ENCODE data around the gene AVPR2.

The AVPR2 gene

GRCh38 chrX:153885968-153886903, 18.2 kb upstream of the AVPR2 start, which contains the start of gene L1CAM:
TSS of gene L1CAM (minus strand) at chrX:153886173. CDS start at chrX:153875836, 10,337 bp downstream.
- DNase-seq (ENCODE audit: low read depth), result no peak

- DNase-seq (ENCODE audit: low read depth), result no peak
Observed at GRCh38 chrX:153886915-153887314, 17.6 kb upstream of the AVPR2 start.

GRCh38 chrX:153887385-153887784, 17.1 kb upstream of the AVPR2 start:
- no peak for DNase-seq (ENCODE audit: low read depth)

- DNase-seq (ENCODE audit: low read depth), result no peak
Observed at GRCh38 chrX:153888344-153888743, 16.1 kb upstream of the AVPR2 start.

- no peak for DNase-seq (ENCODE audit: low read depth)
Observed at GRCh38 chrX:153889123-153889522, 15.3 kb upstream of the AVPR2 start.

GRCh38 chrX:153897899-153898298, 6.6 kb upstream of the AVPR2 start:
- DNase-seq (ENCODE audit: low read depth), result no peak

GRCh38 chrX:153900831-153901752, 3.4 kb upstream of the AVPR2 start:
- peak; percentile 31 for DNase-seq (ENCODE audit: low read depth)

GRCh38 chrX:153901753-153902140, 2.7 kb upstream of the AVPR2 start:
- DNase-seq (ENCODE audit: low read depth), result no peak

GRCh38 chrX:153902385-153902784, 2.1 kb upstream of the AVPR2 start:
- DNase-seq (ENCODE audit: low read depth), result no peak

GRCh38 chrX:153903238-153903980, 1.1 kb upstream of the AVPR2 start:
- no peak for DNase-seq (ENCODE audit: low read depth)

- no peak for DNase-seq (ENCODE audit: low read depth)
Observed at GRCh38 chrX:153905481-153906095, 1.1 kb downstream of the AVPR2 start.

GRCh38 chrX:153906126-153906917, 1.8 kb downstream of the AVPR2 start:
- no peak for DNase-seq (ENCODE audit: low read depth)

- DNase-seq (ENCODE audit: low read depth), result no peak
Observed at GRCh38 chrX:153907456-153907855, 3.0 kb downstream of the AVPR2 start.

- no peak for DNase-seq (ENCODE audit: low read depth)
Observed at GRCh38 chrX:153908219-153908860, 3.9 kb downstream of the AVPR2 start.

GRCh38 chrX:153909024-153909979, 4.8 kb downstream of the AVPR2 start:
- DNase-seq (ENCODE audit: low read depth), result no peak

- DNase-seq (ENCODE audit: low read depth), result no peak
Observed at GRCh38 chrX:153909980-153910360, 5.5 kb downstream of the AVPR2 start.

GRCh38 chrX:153910446-153910845, 6.0 kb downstream of the AVPR2 start:
- DNase-seq (ENCODE audit: low read depth), result no peak

- no peak for DNase-seq (ENCODE audit: low read depth)
Observed at GRCh38 chrX:153911798-153912197, 7.3 kb downstream of the AVPR2 start.

GRCh38 chrX:153913211-153913610, 8.7 kb downstream of the AVPR2 start:
- no peak for DNase-seq (ENCODE audit: low read depth)

Data from activated T-cell treated with anti-CD3 and anti-CD28 coated beads for 24 hours (primary cell).